GM12864 (cell line): ENCODE results near the gene RASSF7.

Source experiments
- DNase-seq: peaks from one replicate; pipeline ENCODE4 v3.0.0-alpha.2; 2011; ENCODE audit warnings: low read depth
- H3K4me3 ChIP-seq: 2 replicates; pipeline ENCODE4 v1.5.1; 2011; ENCODE audit warnings: mild to moderate bottlenecking, low read depth, low read length, control low read depth
- TF ChIP-seq, protein P1 (sequence below): IDR thresholded peaks from 2 replicates; pipeline ENCODE4 v1.5.1; 2011; ENCODE audit warnings: low read depth, mild to moderate bottlenecking, moderate library complexity, low read length, control low read depth, inconsistent platforms; ENCODE audit errors: missing control alignments

Gene RASSF7

DNA sequence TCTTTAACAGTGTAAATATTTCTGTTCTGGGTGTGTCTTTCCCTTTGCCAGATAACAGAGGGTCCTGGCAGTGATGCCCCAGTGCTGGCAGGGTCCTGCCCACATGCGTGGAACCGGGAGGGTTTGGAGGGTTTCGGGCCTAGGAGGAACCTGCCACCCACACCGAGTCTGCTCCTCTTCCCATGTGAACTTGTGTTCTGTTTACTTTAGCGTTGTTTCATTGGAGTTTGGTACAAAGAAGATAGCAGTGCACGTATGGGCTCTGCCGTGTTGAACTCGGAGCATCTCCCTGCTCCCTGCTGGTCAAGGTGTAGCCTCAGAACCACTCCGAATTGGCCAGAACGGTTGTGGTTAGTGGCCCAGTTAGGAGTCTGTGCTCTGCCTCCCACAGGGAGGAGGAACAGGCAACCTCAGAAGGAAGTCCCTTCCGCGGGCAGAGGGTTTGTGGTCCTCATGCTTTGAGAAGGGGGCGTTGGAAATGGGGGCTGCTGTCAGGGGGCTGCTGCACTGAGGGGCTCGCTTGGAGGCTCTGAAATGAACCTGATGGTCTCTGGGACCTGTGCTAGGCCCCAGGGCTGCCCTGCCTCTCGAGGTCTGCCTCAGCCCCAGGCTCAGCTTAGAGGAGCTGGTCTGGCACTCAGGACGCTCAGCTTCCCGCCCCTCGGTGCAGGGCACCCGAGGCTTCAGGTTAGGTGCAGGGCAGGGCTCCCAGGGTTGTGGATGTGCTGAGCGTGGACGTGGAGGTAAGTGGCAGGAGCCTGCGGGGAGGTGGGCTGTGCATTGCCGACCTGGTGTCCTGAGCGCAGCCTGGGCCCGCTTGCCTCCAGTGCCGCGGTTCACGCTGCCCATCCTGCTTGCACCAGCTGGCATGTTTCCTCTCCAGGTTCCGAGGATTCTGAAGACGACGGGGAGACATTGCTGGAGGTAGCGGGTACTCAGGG is 25.9 kb downstream of the RASSF7 start:
- DNase-seq, result no peak
- TF ChIP-seq, protein P1, sequence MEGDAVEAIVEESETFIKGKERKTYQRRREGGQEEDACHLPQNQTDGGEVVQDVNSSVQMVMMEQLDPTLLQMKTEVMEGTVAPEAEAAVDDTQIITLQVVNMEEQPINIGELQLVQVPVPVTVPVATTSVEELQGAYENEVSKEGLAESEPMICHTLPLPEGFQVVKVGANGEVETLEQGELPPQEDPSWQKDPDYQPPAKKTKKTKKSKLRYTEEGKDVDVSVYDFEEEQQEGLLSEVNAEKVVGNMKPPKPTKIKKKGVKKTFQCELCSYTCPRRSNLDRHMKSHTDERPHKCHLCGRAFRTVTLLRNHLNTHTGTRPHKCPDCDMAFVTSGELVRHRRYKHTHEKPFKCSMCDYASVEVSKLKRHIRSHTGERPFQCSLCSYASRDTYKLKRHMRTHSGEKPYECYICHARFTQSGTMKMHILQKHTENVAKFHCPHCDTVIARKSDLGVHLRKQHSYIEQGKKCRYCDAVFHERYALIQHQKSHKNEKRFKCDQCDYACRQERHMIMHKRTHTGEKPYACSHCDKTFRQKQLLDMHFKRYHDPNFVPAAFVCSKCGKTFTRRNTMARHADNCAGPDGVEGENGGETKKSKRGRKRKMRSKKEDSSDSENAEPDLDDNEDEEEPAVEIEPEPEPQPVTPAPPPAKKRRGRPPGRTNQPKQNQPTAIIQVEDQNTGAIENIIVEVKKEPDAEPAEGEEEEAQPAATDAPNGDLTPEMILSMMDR, result no peak
- H3K4me3 ChIP-seq, result no peak overlapping the region

DNA sequence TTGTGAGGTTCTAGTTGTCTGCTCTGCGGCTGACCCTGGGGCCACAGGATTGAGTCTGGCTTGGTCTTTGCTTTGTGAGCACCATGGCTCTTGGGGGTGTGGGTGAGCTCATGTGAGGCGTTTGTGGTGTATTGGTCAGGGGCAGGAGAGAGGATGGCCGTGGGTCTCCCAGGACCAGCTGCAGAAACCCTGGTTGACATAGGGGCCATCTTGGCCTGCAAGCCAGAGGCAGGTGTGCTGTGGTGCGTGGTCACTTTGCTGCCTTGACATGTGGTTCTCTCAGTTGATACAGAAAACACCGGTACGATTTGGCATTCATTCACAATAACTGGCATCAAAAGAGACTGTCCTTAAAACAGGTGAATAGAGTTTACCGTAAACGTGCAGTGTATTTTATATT is 26.8 kb downstream of the RASSF7 start:
- TF ChIP-seq, protein P1, result no peak
- DNase-seq, result no peak

DNA sequence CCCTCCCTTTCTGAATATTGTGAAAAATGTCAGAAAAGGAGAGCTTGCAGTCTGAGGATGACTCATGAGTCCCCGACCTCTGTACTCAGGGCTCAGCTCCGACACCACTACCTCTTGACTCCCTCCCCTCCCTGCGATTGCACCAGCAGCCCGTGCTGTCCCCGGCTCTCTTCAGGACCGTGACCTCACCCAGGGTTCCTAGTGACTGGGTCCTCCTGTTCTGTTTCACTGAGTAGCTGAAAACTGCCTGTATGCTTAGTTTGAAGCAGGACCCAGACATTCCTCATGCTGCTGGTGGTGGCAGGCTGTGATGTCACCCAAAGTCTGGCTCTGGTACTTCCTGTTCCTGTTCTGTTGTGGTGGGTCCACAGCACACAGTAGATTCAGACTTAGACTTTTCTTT is 27.2 kb downstream of the RASSF7 start:
- DNase-seq, result no peak
- TF ChIP-seq, protein P1, result no peak
- no peak overlapping the region for H3K4me3 ChIP-seq

More for the DNA sequence above, 26.8 kb downstream of the RASSF7 start:
- no peak overlapping the region for H3K4me3 ChIP-seq

DNA sequence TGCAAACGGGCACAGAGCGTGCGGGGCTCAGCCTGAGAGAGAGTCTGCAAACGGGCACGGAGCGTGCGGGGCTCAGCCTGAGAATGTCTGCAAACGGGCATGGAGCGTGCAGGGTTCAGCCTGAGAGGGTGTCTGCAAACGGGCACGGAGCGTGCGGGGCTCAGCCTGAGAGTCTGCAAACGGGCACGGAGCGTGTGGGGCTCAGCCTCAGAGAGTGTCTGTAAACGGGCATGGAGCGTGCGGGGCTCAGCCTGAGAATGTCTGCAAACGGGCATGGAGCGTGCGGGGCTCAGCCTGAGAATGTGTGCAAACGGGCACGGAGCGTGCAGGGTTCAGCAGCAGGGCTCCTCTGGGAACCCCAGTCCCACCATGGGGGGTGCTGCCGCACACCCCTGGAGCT is 29.0 kb downstream of the RASSF7 start:
- H3K4me3 ChIP-seq, result no peak overlapping the region
- DNase-seq, result no peak

DNA sequence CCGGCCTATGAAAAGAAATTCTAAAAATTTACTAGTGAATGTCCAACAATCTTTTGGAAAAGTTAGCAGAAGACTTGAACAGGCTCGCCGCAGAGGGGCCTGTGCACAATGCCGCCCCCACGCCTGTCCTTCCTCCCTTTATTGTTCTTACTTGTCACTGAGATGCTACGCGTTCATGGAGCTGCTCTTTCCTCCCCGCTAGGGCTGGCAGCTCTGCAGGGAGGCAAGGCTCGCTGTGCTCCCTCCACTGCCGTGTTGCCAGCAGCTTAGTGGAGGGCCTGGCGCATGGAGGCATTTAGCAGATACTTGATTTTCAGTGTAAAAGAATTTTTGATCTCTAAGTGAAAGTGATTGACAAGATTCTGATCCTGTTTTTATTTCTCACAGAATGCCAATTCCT is 30.2 kb downstream of the RASSF7 start:
- DNase-seq, result no peak
- TF ChIP-seq, protein P1, result no peak
- no peak overlapping the region for H3K4me3 ChIP-seq

More for the DNA sequence above, 29.0 kb downstream of the RASSF7 start:
- TF ChIP-seq, protein P1, result no peak

DNA sequence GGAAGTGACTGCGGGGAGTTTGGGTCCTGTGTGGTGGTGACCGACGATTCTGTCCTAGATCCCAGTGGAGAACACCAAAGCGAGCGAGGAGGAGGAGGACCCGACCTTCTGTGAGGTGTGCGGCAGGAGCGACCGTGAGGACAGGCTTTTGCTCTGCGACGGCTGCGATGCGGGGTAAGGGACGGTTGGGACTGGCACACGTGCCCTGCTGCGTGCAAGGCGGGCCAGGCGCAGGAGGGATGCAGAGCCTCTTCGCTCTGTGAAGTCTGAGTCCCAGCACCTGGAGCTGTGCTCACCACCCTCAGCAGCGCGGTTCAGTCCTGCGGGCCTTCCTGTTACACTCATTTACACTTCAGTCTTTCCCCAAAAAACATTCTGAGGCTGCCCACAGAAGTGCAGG is 31.7 kb downstream of the RASSF7 start:
- H3K4me3 ChIP-seq, result no peak overlapping the region
- TF ChIP-seq, protein P1, result no peak
- DNase-seq, result no peak

DNA sequence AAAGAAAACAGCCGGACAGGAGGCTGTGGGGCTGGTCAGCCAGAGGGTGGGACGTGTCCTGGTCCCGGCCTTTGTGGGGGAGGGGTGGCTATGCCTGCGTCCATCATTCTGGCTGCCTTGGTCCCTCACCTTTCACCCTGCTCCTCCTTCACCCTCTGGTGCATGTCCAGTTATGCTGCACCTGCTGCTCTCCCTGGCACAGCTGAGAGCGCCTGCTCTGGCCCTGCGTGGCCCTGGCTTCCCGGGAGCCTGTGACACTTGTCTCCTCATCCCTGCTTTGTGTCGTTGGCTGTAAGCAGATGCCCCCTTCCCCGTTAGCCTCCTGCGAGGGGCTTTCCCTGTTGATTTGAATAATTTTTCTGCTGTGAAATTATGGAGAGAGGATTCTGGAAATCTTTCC is 32.1 kb downstream of the RASSF7 start:
- no peak overlapping the region for H3K4me3 ChIP-seq
- TF ChIP-seq, protein P1, result no peak
- DNase-seq, result no peak
